SJSA1 (cell line): ENCODE results near the gene ENDOU. TPM values are rescaled to one million over a fixed set of nuclear protein-coding genes. Genes with fewer than 3 reads are reported as not detected.

ENCODE experiments used
- DNase-seq, 2 experiments: peaks; one replicate each; pipeline ENCODE4 v3.0.0-alpha.2; 2015 to 2020; ENCODE audit warnings: low spot score in 2 of 2, low read depth in 1 of 2
- H3K27ac ChIP-seq: fragments of 250-450 bp; sonication (Bioruptor Pico); 2 replicates; pipeline ENCODE4 v1.5.1; 2020; ENCODE audit warnings: mild to moderate bottlenecking, moderate library complexity
- H3K27me3 ChIP-seq: fragments of 250-450 bp; sonication (Bioruptor Pico); replicated peaks from 2 replicates; pipeline ENCODE4 v1.5.1; 2020; ENCODE audit warnings: mild to moderate bottlenecking, moderate library complexity
- H3K36me3 ChIP-seq: fragments of 250-450 bp; sonication (Bioruptor Pico); 2 replicates; pipeline ENCODE4 v1.5.1; 2020; ENCODE audit warnings: mild to moderate bottlenecking
- H3K4me1 ChIP-seq: fragments of 250-450 bp; sonication (Bioruptor Pico); replicated peaks from 2 replicates; pipeline ENCODE4 v1.6.1; 2021; ENCODE audit warnings: mild to moderate bottlenecking
- H3K4me3 ChIP-seq: fragments of 250-450 bp; sonication (Bioruptor Pico); 2 replicates; pipeline ENCODE4 v1.5.1; 2020; ENCODE audit warnings: mild to moderate bottlenecking
- H3K9me3 ChIP-seq: fragments of 250-450 bp; sonication (Bioruptor Pico); replicated peaks from 2 replicates; pipeline ENCODE4 v1.5.1; 2020; ENCODE audit warnings: mild to moderate bottlenecking
- total RNA-seq: library from RNA; depleted of rRNA; stranded (reverse); fragments of >200 nt; shearing (Covaris generic); gene quantifications from 2 replicates; pipeline ENCODE4 v1.2.3, GENCODE V29; 2014

ENDOU gene
- total RNA-seq, 1 experiment from 2014 or later, result not detected

- Histone ChIP-seq H3K36me3 (no peaks in the 10 kb centered on the region), H3K4me3 (no peak overlapping the region), H3K4me1 (peaks cover 19% of the 10 kb centered on the region), H3K9me3 (no peaks in the 10 kb centered on the region), H3K27ac (no peak overlapping the region), H3K27me3 (no peaks in the 10 kb centered on the region)
- DNase-seq, result no peak
Measured at GRCh38 chr12:47763481-47764346, 38.4 kb upstream of the ENDOU start.

GRCh38 chr12:47762850-47763465 is 37.7 kb upstream of the ENDOU start:
- no peaks in the 10 kb centered on the region for H3K36me3 ChIP-seq
- H3K4me1 ChIP-seq, result peaks cover 19% of the 10 kb centered on the region
- no peak overlapping the region for H3K27ac ChIP-seq
- H3K9me3 ChIP-seq, result no peaks in the 10 kb centered on the region
- no peak for DNase-seq
- no peaks in the 10 kb centered on the region for H3K27me3 ChIP-seq
- H3K4me3 ChIP-seq, result no peak overlapping the region

GRCh38 chr12:47758834-47759690 is 33.8 kb upstream of the ENDOU start, which contains the start of gene RAPGEF3:
Gene RAPGEF3 (minus strand): TSS chr12:47758880. CDS start chr12:47758556, 324 bp downstream.
- Histone ChIP-seq H3K4me1 (peaks cover 22% of the 10 kb centered on the region), H3K27ac (peak within 1 kb of the TSS; percentile 72), H3K9me3 (no peaks in the 10 kb centered on the region), H3K4me3 (peak within 1 kb of the TSS; percentile 44), H3K27me3 (no peaks in the 10 kb centered on the region), H3K36me3 (no peaks in the 10 kb centered on the region)
- peak; percentile 83 to 84 for DNase-seq

GRCh38 chr12:47758584-47758833 is 33.2 kb upstream of the ENDOU start:
- Histone ChIP-seq H3K27ac (no peak overlapping the region; the same call in 1 of the 2 replicates), H3K4me1 (peaks cover 27% of the 10 kb centered on the region)
- no peak for DNase-seq

GRCh38 chr12:47757840-47758583 is 32.7 kb upstream of the ENDOU start:
- Histone ChIP-seq H3K27ac (no peak overlapping the region), H3K9me3 (no peaks in the 10 kb centered on the region), H3K36me3 (no peaks in the 10 kb centered on the region), H3K4me1 (peaks cover 32% of the 10 kb centered on the region), H3K4me3 (peak overlapping the region; percentile 44; the same call in 1 of the 2 replicates), H3K27me3 (no peaks in the 10 kb centered on the region)
- DNase-seq, result no peak

More at GRCh38 chr12:47758584-47758833, 33.2 kb upstream of the ENDOU start:
- H3K4me3 ChIP-seq, result peak overlapping the region; percentile 44
- H3K36me3 ChIP-seq, result no peaks in the 10 kb centered on the region
- no peaks in the 10 kb centered on the region for H3K9me3 ChIP-seq
- H3K27me3 ChIP-seq, result no peaks in the 10 kb centered on the region

- Histone ChIP-seq H3K36me3 (no peaks in the 10 kb centered on the region), H3K27me3 (no peaks in the 10 kb centered on the region), H3K4me3 (no peak overlapping the region), H3K4me1 (peaks cover 38% of the 10 kb centered on the region), H3K27ac (no peak overlapping the region), H3K9me3 (no peaks in the 10 kb centered on the region)
- DNase-seq, result no peak
Measured at GRCh38 chr12:47757364-47757839, 32.1 kb upstream of the ENDOU start.

GRCh38 chr12:47755655-47756562 is 30.6 kb upstream of the ENDOU start:
- H3K4me1 ChIP-seq, result peaks cover 38% of the 10 kb centered on the region
- H3K36me3 ChIP-seq, result no peaks in the 10 kb centered on the region
- H3K27ac ChIP-seq, result no peak overlapping the region
- H3K9me3 ChIP-seq, result no peaks in the 10 kb centered on the region
- H3K27me3 ChIP-seq, result no peaks in the 10 kb centered on the region
- DNase-seq, result no peak
- H3K4me3 ChIP-seq, result no peak overlapping the region

GRCh38 chr12:47754881-47755280 is 29.6 kb upstream of the ENDOU start:
- no peak for DNase-seq
- Histone ChIP-seq H3K4me1 (peaks cover 38% of the 10 kb centered on the region), H3K9me3 (no peaks in the 10 kb centered on the region), H3K4me3 (no peak overlapping the region), H3K36me3 (no peaks in the 10 kb centered on the region), H3K27me3 (no peaks in the 10 kb centered on the region), H3K27ac (no peak overlapping the region)

- Histone ChIP-seq H3K9me3 (no peaks in the 10 kb centered on the region), H3K36me3 (no peaks in the 10 kb centered on the region), H3K27me3 (no peaks in the 10 kb centered on the region), H3K4me1 (peaks cover 33% of the 10 kb centered on the region), H3K4me3 (no peak overlapping the region), H3K27ac (peak overlapping the region; percentile 61)
- no peak for DNase-seq
Measured at GRCh38 chr12:47754126-47754525, 28.8 kb upstream of the ENDOU start.

- Histone ChIP-seq H3K4me1 (peaks cover 27% of the 10 kb centered on the region), H3K27ac (peak overlapping the region; percentile 61), H3K4me3 (no peak overlapping the region), H3K36me3 (no peaks in the 10 kb centered on the region), H3K9me3 (no peaks in the 10 kb centered on the region), H3K27me3 (no peaks in the 10 kb centered on the region)
- peak in 1 of 2 experiments; percentile 51 for DNase-seq
Measured at GRCh38 chr12:47753021-47754001, 28.0 kb upstream of the ENDOU start.

GRCh38 chr12:47752552-47752951 is 27.3 kb upstream of the ENDOU start:
- H3K36me3 ChIP-seq, result no peaks in the 10 kb centered on the region
- H3K27me3 ChIP-seq, result no peaks in the 10 kb centered on the region
- H3K27ac ChIP-seq, result no peak overlapping the region; the same call in 1 of the 2 replicates
- peaks cover 24% of the 10 kb centered on the region for H3K4me1 ChIP-seq
- H3K9me3 ChIP-seq, result no peaks in the 10 kb centered on the region
- DNase-seq, result no peak
- H3K4me3 ChIP-seq, result no peak overlapping the region
